AG09309 (cell line): Measurements from ENCODE around the gene RNASEH2A.

Source experiments
- DNase-seq: peaks from one replicate; pipeline ENCODE4 v3.0.0-alpha.2; 2010; ENCODE audit warnings: low read depth
- H3K4me3 ChIP-seq: 2 replicates; pipeline ENCODE4 v1.5.1; 2011; ENCODE audit warnings: mild to moderate bottlenecking, low read depth, low read length, moderate library complexity; ENCODE audit not compliant: control insufficient read depth
- TF ChIP-seq, protein P1 (sequence below): IDR thresholded peaks from 2 replicates; pipeline ENCODE4 v1.5.1; 2011; ENCODE audit warnings: mild to moderate bottlenecking, low read depth, low read length, inconsistent platforms; ENCODE audit not compliant: insufficient read depth, control insufficient read depth; ENCODE audit errors: missing control alignments

RNASEH2A gene

DNA sequence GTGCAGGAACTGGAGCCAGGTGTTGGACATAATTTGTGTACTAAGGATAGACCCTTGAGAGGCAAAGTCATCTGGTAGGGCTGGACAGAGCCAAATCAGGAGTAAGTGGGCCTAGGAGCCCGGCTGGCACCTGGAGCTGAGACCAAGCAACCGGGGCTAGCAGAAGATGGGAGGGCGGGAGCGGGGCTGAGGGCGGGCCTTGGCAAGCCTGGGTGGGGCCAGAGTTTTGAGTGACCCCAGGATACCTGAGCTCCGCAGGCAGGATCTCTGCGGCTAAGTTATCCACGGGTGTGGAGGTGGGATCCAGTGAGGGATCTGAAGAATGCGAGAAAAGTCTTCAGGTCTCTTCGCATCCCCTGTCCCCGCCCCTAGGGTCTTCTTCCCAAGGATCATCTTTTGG lies 39.2 kb upstream of the RNASEH2A start:
- TF ChIP-seq, protein P1, sequence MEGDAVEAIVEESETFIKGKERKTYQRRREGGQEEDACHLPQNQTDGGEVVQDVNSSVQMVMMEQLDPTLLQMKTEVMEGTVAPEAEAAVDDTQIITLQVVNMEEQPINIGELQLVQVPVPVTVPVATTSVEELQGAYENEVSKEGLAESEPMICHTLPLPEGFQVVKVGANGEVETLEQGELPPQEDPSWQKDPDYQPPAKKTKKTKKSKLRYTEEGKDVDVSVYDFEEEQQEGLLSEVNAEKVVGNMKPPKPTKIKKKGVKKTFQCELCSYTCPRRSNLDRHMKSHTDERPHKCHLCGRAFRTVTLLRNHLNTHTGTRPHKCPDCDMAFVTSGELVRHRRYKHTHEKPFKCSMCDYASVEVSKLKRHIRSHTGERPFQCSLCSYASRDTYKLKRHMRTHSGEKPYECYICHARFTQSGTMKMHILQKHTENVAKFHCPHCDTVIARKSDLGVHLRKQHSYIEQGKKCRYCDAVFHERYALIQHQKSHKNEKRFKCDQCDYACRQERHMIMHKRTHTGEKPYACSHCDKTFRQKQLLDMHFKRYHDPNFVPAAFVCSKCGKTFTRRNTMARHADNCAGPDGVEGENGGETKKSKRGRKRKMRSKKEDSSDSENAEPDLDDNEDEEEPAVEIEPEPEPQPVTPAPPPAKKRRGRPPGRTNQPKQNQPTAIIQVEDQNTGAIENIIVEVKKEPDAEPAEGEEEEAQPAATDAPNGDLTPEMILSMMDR: no peak
- no peak overlapping the region for H3K4me3 ChIP-seq
- DNase-seq: no peak

DNA sequence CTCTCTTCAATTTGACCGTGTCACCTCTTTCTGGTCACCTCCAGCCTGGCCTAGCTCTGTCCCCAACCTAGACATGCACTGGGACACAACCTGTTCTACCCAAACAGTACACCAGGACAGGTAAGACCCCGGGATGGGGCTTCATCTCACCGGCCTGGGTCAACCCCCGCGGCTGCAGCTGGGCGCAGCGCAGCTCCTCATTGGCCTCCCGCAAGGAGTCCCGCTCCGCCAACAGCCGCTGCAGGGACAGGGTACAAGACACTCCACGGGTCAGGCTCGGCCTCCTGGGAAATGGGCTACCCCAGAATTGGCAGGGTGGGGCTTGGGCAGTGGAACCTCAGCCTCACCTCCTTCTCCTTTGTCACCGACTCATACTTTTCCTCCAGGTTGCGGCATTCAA lies 38.7 kb upstream of the RNASEH2A start:
- H3K4me3 ChIP-seq: no peak overlapping the region
- no peak for DNase-seq
- TF ChIP-seq, protein P1: no peak

DNA sequence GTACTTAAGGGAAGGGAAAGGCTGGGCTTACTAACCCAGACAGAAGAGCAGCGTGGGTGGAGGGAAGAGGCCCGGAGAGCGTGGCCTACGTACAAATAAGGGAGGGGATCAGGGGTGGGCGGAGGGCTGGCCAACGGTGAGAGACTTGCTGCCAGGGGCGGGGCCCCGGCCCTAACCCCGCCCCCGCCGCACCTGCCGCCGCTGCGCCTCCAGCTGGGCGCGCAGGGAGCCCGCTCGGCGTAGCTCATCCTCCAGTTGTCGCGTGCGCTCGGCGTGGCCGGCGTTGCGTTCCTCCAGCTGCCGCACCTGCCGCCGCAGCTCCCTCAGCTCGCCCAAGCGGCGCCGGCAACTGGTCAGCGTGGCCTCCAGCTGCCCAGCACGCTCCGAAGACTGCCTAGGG lies 36.7 kb upstream of the RNASEH2A start:
- no peak for DNase-seq
- TF ChIP-seq, protein P1: no peak
- no peak overlapping the region for H3K4me3 ChIP-seq

DNA sequence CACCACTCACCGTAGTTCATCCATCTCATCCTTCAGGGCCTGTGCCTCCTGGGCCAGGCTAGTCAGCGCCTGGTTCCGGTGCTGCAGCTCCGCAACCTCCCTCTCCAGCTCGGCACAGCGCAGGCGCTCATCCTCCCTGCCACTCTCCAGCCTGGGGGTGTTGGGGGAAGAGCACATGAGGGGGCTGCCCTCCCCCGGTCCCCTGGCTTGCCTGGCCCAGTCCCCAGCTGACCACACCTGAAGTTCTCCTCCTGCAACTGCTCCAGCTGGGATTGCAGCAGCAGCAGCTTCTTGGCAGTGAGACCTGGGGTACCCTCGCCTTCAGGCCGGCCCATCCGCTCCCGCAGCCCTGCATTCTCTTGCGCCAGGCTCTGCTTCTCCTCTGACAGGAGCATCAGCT lies 35.5 kb upstream of the RNASEH2A start:
- TF ChIP-seq, protein P1: no peak
- DNase-seq: no peak

DNA sequence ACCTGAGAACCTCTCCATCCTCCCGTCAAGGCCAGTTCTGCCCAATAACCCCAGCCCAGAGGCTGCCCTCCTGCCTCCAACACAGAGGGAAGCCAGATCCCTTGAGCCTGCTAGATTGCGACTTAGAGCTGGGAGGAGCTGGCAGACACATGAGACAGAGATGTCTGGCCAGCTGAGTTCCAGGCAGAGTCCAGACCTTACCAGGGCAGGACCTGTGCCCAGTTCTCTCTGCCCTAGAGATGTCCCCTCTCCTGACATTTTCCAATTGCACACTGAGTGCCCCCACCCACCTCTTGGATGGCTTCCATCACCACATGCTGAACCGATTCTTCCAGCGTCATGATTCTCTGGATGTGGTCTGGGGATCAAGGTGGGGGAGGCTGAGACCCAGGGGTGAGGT lies 34.1 kb upstream of the RNASEH2A start:
- H3K4me3 ChIP-seq: no peak overlapping the region
- DNase-seq: no peak
- TF ChIP-seq, protein P1: no peak

More for the DNA sequence above, 35.5 kb upstream of the RNASEH2A start:
- no peak overlapping the region for H3K4me3 ChIP-seq

DNA sequence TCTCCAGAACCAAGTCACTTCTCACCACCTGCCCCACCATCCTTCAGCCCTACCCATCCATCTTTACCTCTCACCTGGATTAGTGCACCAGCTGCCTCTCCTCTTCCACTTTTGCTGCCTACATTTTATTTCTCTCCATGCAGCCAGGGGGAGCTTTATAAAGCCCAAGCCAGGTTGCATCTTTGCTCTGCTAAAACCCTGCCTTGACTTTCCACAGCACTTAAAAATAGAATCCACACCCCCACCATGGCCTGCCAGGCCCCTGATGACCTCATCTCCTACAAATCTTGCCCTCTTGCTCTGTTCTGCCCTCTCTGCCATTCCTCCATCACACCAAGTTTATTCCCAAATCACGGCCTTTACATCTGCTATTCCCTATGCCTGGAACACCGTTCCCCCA lies 32.8 kb upstream of the RNASEH2A start:
- DNase-seq: no peak
- H3K4me3 ChIP-seq: no peak overlapping the region
- TF ChIP-seq, protein P1: peak; percentile 52
